Measurements from ENCODE around the gene CD2BP2. TPM values are rescaled to one million over a fixed set of nuclear protein-coding genes. Genes with fewer than 3 reads are reported as not detected.

The CD2BP2 gene
- polyA plus RNA-seq, 1 donor (not counting 4 experiments of a cell fraction or from before 2014, with no cell fraction given), result 49.5 TPM

GRCh38 chr16:30380803-30381208, 25.7 kb upstream of the CD2BP2 start:
- Histone ChIP-seq H3K9ac (ENCODE audit: control insufficient read depth, extremely low read depth, insufficient read depth, low read length) (no peak overlapping the region), H3K4me1 (ENCODE audit: control insufficient read depth, extremely low read depth, insufficient read depth, low read length) (peaks cover 9% of the 10 kb centered on the region), H3K4me2 (ENCODE audit: control insufficient read depth, extremely low read depth, insufficient read depth, low read depth, low read length) (no peak overlapping the region), H3K4me3 (ENCODE audit: control insufficient read depth in 2 of 3, extremely low read depth in 1 of 3, insufficient read depth in 2 of 3, low read depth in 1 of 3, low read length in 3 of 3) (no peak overlapping the region), H3K9me1 (ENCODE audit: control insufficient read depth, extremely low read depth, insufficient read depth, low read length) (no peaks in the 10 kb centered on the region), H3K27me3 (ENCODE audit: control insufficient read depth, extremely low read depth, insufficient read depth, low read length) (no peaks in the 10 kb centered on the region), H3K27ac (ENCODE audit: control insufficient read depth, insufficient read depth, low read length) (no peak overlapping the region), H2AFZ (ENCODE audit: control insufficient read depth, low read length) (no peak overlapping the region), H3K36me3 (ENCODE audit: control insufficient read depth in 2 of 2, extremely low read depth in 1 of 2, insufficient read depth in 2 of 2, low read length in 2 of 2) (peaks cover 0 to 2% of the 10 kb centered on the region in 2 experiments), H3K79me2 (ENCODE audit: control insufficient read depth, insufficient read depth, low read length) (no peaks in the 10 kb centered on the region), H4K20me1 (ENCODE audit: control insufficient read depth, extremely low read depth, insufficient read depth, low read length) (no peaks in the 10 kb centered on the region), H3K9me3 (ENCODE audit: control insufficient read depth, low read depth, low read length) (no peaks in the 10 kb centered on the region)
- no peak for FAIRE-seq
- no peak for DNase-seq (ENCODE audit: low read depth, low spot score)
- dilution Hi-C loops (cut with MboI; ENCODE audit: extremely low pct_ligation_motif_present, low sequenced_read_pairs), result no loop called here
- TF ChIP-seq, protein P1, sequence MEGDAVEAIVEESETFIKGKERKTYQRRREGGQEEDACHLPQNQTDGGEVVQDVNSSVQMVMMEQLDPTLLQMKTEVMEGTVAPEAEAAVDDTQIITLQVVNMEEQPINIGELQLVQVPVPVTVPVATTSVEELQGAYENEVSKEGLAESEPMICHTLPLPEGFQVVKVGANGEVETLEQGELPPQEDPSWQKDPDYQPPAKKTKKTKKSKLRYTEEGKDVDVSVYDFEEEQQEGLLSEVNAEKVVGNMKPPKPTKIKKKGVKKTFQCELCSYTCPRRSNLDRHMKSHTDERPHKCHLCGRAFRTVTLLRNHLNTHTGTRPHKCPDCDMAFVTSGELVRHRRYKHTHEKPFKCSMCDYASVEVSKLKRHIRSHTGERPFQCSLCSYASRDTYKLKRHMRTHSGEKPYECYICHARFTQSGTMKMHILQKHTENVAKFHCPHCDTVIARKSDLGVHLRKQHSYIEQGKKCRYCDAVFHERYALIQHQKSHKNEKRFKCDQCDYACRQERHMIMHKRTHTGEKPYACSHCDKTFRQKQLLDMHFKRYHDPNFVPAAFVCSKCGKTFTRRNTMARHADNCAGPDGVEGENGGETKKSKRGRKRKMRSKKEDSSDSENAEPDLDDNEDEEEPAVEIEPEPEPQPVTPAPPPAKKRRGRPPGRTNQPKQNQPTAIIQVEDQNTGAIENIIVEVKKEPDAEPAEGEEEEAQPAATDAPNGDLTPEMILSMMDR (optimal IDR thresholded peaks at IDR 0.05 in 1 of 3, IDR thresholded peaks at IDR 0.05 in 1 of 3, conservative IDR thresholded peaks at IDR 0.05 in 1 of 3; ENCODE audit: extremely low read depth in 1 of 3, insufficient read depth in 2 of 3, low read length in 3 of 3), result no peak
- no peak for TF ChIP-seq EZH2 (IDR thresholded peaks at IDR 0.05; ENCODE audit: low read length)

- no peak for TF ChIP-seq EZH2 (IDR thresholded peaks at IDR 0.05; ENCODE audit: low read length)
- TF ChIP-seq, protein P1 (optimal IDR thresholded peaks at IDR 0.05 in 1 of 3, IDR thresholded peaks at IDR 0.05 in 1 of 3, conservative IDR thresholded peaks at IDR 0.05 in 1 of 3; ENCODE audit: extremely low read depth in 1 of 3, insufficient read depth in 2 of 3, low read length in 3 of 3), result no peak
- no peak overlapping the region for H3K27ac ChIP-seq (ENCODE audit: control insufficient read depth, insufficient read depth, low read length)
- H2AFZ ChIP-seq (ENCODE audit: control insufficient read depth, low read length), result no peak overlapping the region
- DNase-seq (ENCODE audit: low read depth, low spot score) (no peak), FAIRE-seq (no peak)
- H3K9me1 ChIP-seq (ENCODE audit: control insufficient read depth, extremely low read depth, insufficient read depth, low read length), result no peaks in the 10 kb centered on the region
- no peaks in the 10 kb centered on the region for H3K79me2 ChIP-seq (ENCODE audit: control insufficient read depth, insufficient read depth, low read length)
- no peaks in the 10 kb centered on the region for H3K9me3 ChIP-seq (ENCODE audit: control insufficient read depth, low read depth, low read length)
- H3K27me3 ChIP-seq (ENCODE audit: control insufficient read depth, extremely low read depth, insufficient read depth, low read length), result no peaks in the 10 kb centered on the region
- H3K4me2 ChIP-seq (ENCODE audit: control insufficient read depth, extremely low read depth, insufficient read depth, low read depth, low read length), result no peak overlapping the region
- H4K20me1 ChIP-seq (ENCODE audit: control insufficient read depth, extremely low read depth, insufficient read depth, low read length), result no peaks in the 10 kb centered on the region
- H3K9ac ChIP-seq (ENCODE audit: control insufficient read depth, extremely low read depth, insufficient read depth, low read length), result no peak overlapping the region
- no peak overlapping the region for H3K4me3 ChIP-seq (ENCODE audit: control insufficient read depth in 2 of 3, extremely low read depth in 1 of 3, insufficient read depth in 2 of 3, low read depth in 1 of 3, low read length in 3 of 3)
- dilution Hi-C loops (cut with MboI; ENCODE audit: extremely low pct_ligation_motif_present, low sequenced_read_pairs), result no loop called here
- H3K36me3 ChIP-seq (ENCODE audit: control insufficient read depth in 2 of 2, extremely low read depth in 1 of 2, insufficient read depth in 2 of 2, low read length in 2 of 2), result peaks cover 0 to 2% of the 10 kb centered on the region in 2 experiments
- peaks cover 9% of the 10 kb centered on the region for H3K4me1 ChIP-seq (ENCODE audit: control insufficient read depth, extremely low read depth, insufficient read depth, low read length)
These were observed 25.1 kb upstream of the CD2BP2 start for GRCh38 chr16:30380072-30380802.

Measured in keratinocyte (primary cell).